ENCODE measurements around the gene CTNS. TPM values are rescaled to one million over a fixed set of nuclear protein-coding genes. Genes with fewer than 3 reads are reported as not detected.
A peak's percentile ranks its signal among the peaks of the same experiment; 100 is the strongest.

CTNS gene
- total RNA-seq, 1 experiment from 2014 or later = 29.4 TPM

- DNase-seq (ENCODE audit: low read depth) = peak; percentile 73
These were observed 74.4 kb downstream of the CTNS start for GRCh38 chr17:3710951-3711383.

Other genes with a start within 250 kb of the CTNS start
- not detected in 2 replicates for gene OR1E1, start 238.3 kb upstream of the CTNS start, total RNA-seq (2014; rRNA removed; shearing (Covaris generic))
- not detected in 2 replicates for gene OR3A3, start 225.4 kb upstream of the CTNS start, total RNA-seq (2014; rRNA removed; shearing (Covaris generic))
- gene OR1E2, start 202.9 kb upstream of the CTNS start, total RNA-seq (2014; rRNA removed; shearing (Covaris generic)) = not detected in 2 replicates
- not detected in 2 replicates for gene SPATA22, start 164.9 kb upstream of the CTNS start, total RNA-seq (2014; rRNA removed; shearing (Covaris generic))
- gene ASPA, start 160.8 kb upstream of the CTNS start, total RNA-seq (2014; rRNA removed; shearing (Covaris generic)) = not detected in 2 replicates
- gene TRPV3, start 78.9 kb upstream of the CTNS start, total RNA-seq (2014; rRNA removed; shearing (Covaris generic)) = 0.02 and 0.07 TPM in 2 replicates
- 1.2 and 1.3 TPM in 2 replicates for gene TRPV1, start 27.3 kb upstream of the CTNS start, total RNA-seq (2014; rRNA removed; shearing (Covaris generic))
- 24.7 and 31.2 TPM in 2 replicates for gene SHPK, start 510 bp upstream of the CTNS start, total RNA-seq (2014; rRNA removed; shearing (Covaris generic))
- gene TAX1BP3, start 31.8 kb downstream of the CTNS start, total RNA-seq (2014; rRNA removed; shearing (Covaris generic)) = 245 and 272 TPM in 2 replicates
- 36.8 and 69.7 TPM in 2 replicates for gene EMC6, start 32.1 kb downstream of the CTNS start, total RNA-seq (2014; rRNA removed; shearing (Covaris generic))
- gene P2RX5, start 59.4 kb downstream of the CTNS start, total RNA-seq (2014; rRNA removed; shearing (Covaris generic)) = 11.7 and 15.9 TPM in 2 replicates
- 27.9 and 28.1 TPM in 2 replicates for gene HASPIN, start 87.1 kb downstream of the CTNS start, total RNA-seq (2014; rRNA removed; shearing (Covaris generic))
- gene ITGAE, start 164.4 kb downstream of the CTNS start, total RNA-seq (2014; rRNA removed; shearing (Covaris generic)) = 26.9 and 34.0 TPM in 2 replicates
- gene NCBP3, start 209.5 kb downstream of the CTNS start, total RNA-seq (2014; rRNA removed; shearing (Covaris generic)) = 20.5 and 23.6 TPM in 2 replicates

All from HT1080 (cell line).